ENCODE data around the gene MEI1. TPM values are rescaled to one million over a fixed set of nuclear protein-coding genes. Genes with fewer than 3 reads are reported as not detected.

MEI1 gene
- total and polyA plus RNA-seq, 9 of the 15 experiments (the other 6 are each of a cell fraction or from before 2014, with no cell fraction given): 0.08 to 0.68 (median 0.18) TPM; not detected in 2

DNA sequence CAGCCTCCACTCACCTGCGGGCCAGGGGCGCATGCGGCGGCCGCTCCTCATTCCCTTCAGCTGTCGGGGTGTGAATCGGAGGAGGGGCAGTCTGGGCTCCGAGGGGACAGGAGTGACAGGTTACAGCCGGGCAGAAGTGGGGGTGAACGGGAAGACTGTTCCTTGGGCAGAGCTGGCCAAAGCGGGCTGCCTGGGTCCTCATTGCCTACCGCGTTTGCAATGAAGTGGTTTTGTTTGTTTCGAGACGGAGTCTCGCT lies 733 bp downstream of the MEI1 start:
- H4K20me1 ChIP-seq (replicated peaks; ENCODE audit: control insufficient read depth, insufficient read depth, low read length): no peaks in the 10 kb centered on the region; the same call in none of the 2 replicates
- no peaks in the 10 kb centered on the region for H3K36me3 ChIP-seq (ENCODE audit: control insufficient read depth, insufficient read depth, low read length)
- H3K27ac ChIP-seq (ENCODE audit: extremely low read depth, low read depth, low read length): no peak overlapping the region
- intact Hi-C loops (cut with micrococcal nuclease) (no loop called here), in situ Hi-C loops (cut with MboI) (no loop called here)
- H3K4me1 ChIP-seq (replicated peaks in 1 of 2; ENCODE audit: control insufficient read depth in 2 of 2, insufficient read depth in 2 of 2, low read length in 2 of 2): peaks cover 2 to 18% of the 10 kb centered on the region in 2 experiments; a peak in 2 of 5 replicates
- POLR2A ChIA-PET: no interaction called here
- H2AFZ ChIP-seq (ENCODE audit: low read depth, low read length): no peak overlapping the region
- H3K9me1 ChIP-seq (ENCODE audit: control insufficient read depth, insufficient read depth, low read length): no peaks in the 10 kb centered on the region
- no peak for TF ChIP-seq MIER1 (IDR thresholded peaks at IDR 0.05; ENCODE audit: low read depth)
- TF ChIP-seq, protein P1, sequence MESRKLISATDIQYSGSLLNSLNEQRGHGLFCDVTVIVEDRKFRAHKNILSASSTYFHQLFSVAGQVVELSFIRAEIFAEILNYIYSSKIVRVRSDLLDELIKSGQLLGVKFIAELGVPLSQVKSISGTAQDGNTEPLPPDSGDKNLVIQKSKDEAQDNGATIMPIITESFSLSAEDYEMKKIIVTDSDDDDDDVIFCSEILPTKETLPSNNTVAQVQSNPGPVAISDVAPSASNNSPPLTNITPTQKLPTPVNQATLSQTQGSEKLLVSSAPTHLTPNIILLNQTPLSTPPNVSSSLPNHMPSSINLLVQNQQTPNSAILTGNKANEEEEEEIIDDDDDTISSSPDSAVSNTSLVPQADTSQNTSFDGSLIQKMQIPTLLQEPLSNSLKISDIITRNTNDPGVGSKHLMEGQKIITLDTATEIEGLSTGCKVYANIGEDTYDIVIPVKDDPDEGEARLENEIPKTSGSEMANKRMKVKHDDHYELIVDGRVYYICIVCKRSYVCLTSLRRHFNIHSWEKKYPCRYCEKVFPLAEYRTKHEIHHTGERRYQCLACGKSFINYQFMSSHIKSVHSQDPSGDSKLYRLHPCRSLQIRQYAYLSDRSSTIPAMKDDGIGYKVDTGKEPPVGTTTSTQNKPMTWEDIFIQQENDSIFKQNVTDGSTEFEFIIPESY (CRISPR knock-in tag; IDR thresholded peaks at IDR 0.05): 0 out of 2 replicates have a peak, but pooled peaks have one; percentile 32
- no peak for TF ChIP-seq ZNF282 (CRISPR knock-in tag; IDR thresholded peaks at IDR 0.05)
- TF ChIP-seq MAFG (tag; conservative IDR thresholded peaks at IDR 0.05): no peak
- TF ChIP-seq POLR2G (IDR thresholded peaks at IDR 0.05; ENCODE audit: low read depth, low read length): 0 out of 2 replicates have a peak, but pooled peaks have one; percentile 12
- TF ChIP-seq TBL1XR1 (IDR thresholded peaks at IDR 0.05; ENCODE audit: low read length in 2 of 2): no peak
- no peak for TF ChIP-seq NRF1 (conservative IDR thresholded peaks at IDR 0.05 in 1 of 2, IDR thresholded peaks at IDR 0.05 in 1 of 2)
- H3K9me3 ChIP-seq (replicated peaks; ENCODE audit: control insufficient read depth, insufficient read depth, low read depth, low read length): no peaks in the 10 kb centered on the region
- CTCF ChIA-PET (ENCODE audit: low intra/inter-chr PET ratio): no interaction called here
- DNase-seq (ENCODE audit: extremely low read depth in 1 of 4, low spot score in 3 of 4) (no peak), FAIRE-seq (no peak), ATAC-seq (no peak)
- H3K79me2 ChIP-seq (ENCODE audit: control insufficient read depth, insufficient read depth, low read length): no peaks in the 10 kb centered on the region
- H3K27me3 ChIP-seq (ENCODE audit: control insufficient read depth in 2 of 2, insufficient read depth in 2 of 2, low read length in 2 of 2): no peaks in the 10 kb centered on the region
- 67% methylated on average over 10 of the region's 16 CpGs for WGBS (ENCODE audit: insufficient coverage, low coverage, missing lambda C conversion rate)
- H3K4me2 ChIP-seq (ENCODE audit: insufficient read depth, low read length): no peak overlapping the region
- no TSS peak for BruUV-seq (replicated peaks)
- no peak overlapping the region for H3K4me3 ChIP-seq
- no peak overlapping the region for H3K9ac ChIP-seq (ENCODE audit: insufficient read depth in 1 of 2, low read depth in 2 of 2, low read length in 2 of 2)

All from K562 (cell line).